HepG2 (cell line): ENCODE results near the gene PPP1R1B. TPM values are rescaled to one million over a fixed set of nuclear protein-coding genes. Genes with fewer than 3 reads are reported as not detected.

Experiments used
- DNMT1 ChIP-seq: sonication (generic); formaldehyde crosslinking; IDR thresholded peaks from 2 replicates; pipeline ENCODE4 v1.5.1; 2020; ENCODE audit warnings: mild to moderate bottlenecking, missing genetic modification reagents
- POGZ ChIP-seq: sonication (generic); formaldehyde crosslinking; IDR thresholded peaks from 2 replicates; pipeline ENCODE4 v1.4.0; 2020; ENCODE audit warnings: mild to moderate bottlenecking, missing genetic modification reagents
- RARA ChIP-seq: IDR thresholded peaks from 2 replicates; pipeline ENCODE4 v1.6.1; 2016; ENCODE audit warnings: missing genetic modification reagents, missing compliant biosample characterization
- RFX5 ChIP-seq: IDR thresholded peaks from 2 replicates; pipeline ENCODE4 v1.6.1; 2011; ENCODE audit warnings: low read depth, low read length, improper control_type of control experiment
- SMARCC2 ChIP-seq: fragments of 450-650 bp; IDR thresholded peaks from 2 replicates; pipeline ENCODE4 v1.6.1; 2017; ENCODE audit warnings: antibody characterized with exemption, mild to moderate bottlenecking
- TAF15 ChIP-seq: fragments of 200-400 bp; formaldehyde crosslinking; IDR thresholded peaks from one replicate; pipeline ENCODE4 v1.6.1; 2018; ENCODE audit warnings: mild to moderate bottlenecking, low read depth, low read length; ENCODE audit not compliant: poor library complexity, severe bottlenecking
- TBX2 ChIP-seq: sonication (generic); formaldehyde crosslinking; IDR thresholded peaks from 2 replicates; pipeline ENCODE4 v1.5.0; 2020; ENCODE audit warnings: missing genetic modification reagents, mild to moderate bottlenecking, borderline replicate concordance
- ZBTB7B ChIP-seq: sonication (generic); formaldehyde crosslinking; IDR thresholded peaks from 2 replicates; pipeline ENCODE4 v1.4.0; 2020; ENCODE audit warnings: missing genetic modification reagents
- ZNF251 ChIP-seq: sonication (generic); formaldehyde crosslinking; IDR thresholded peaks from 2 replicates; pipeline ENCODE4 v1.9.0; 2021; ENCODE audit warnings: mild to moderate bottlenecking, missing genetic modification reagents
- ZNF343 ChIP-seq: sonication (generic); formaldehyde crosslinking; IDR thresholded peaks from 2 replicates; pipeline ENCODE4 v1.4.0; 2020; ENCODE audit warnings: mild to moderate bottlenecking, missing genetic modification reagents
- ZNF589 ChIP-seq: sonication (generic); formaldehyde crosslinking; conservative IDR thresholded peaks from 2 replicates; pipeline ENCODE4 v1.8.0; 2022; ENCODE audit warnings: mild to moderate bottlenecking, moderate library complexity, missing genetic modification reagents
- polyA plus RNA-seq, 8 experiments: library from polyadenylated mRNA; depleted of rRNA in 3 of 8; stranded (reverse) in 7 of 8; unstranded in 1 of 8; fragments of >200 nt; fragmentation: Illumina TruSeq in 4 of 8; extraction: Trizol in 4 of 8; gene quantifications; 2 replicates each; pipeline versions ENCODE4 v1.2.1 to v1.2.3, GENCODE V29; 2011 to 2016; ENCODE audit warnings: low read depth in 4 of 8, missing spikeins in 1 of 8, mixed read lengths in 1 of 8; ENCODE audit not compliant: insufficient read depth in 1 of 8
- total RNA-seq, 5 experiments: library from RNA; depleted of rRNA; stranded (reverse); fragments of >200 nt; fragmentation: Illumina TruSeq; extraction: Trizol; gene quantifications; 2 replicates each; pipeline ENCODE4 v1.2.3, GENCODE V29; 2016; ENCODE audit warnings: low read depth in 1 of 5
- TF ChIP-seq, protein P1 (sequence below): sonication (generic); formaldehyde crosslinking; IDR thresholded peaks from 2 replicates; pipeline ENCODE4 v1.5.1; 2020; ENCODE audit warnings: mild to moderate bottlenecking, missing genetic modification reagents, borderline replicate concordance
- TF ChIP-seq, protein P2 (sequence below): sonication (generic); formaldehyde crosslinking; IDR thresholded peaks from 2 replicates; pipeline ENCODE4 v1.8.0; 2022; ENCODE audit warnings: missing genetic modification reagents, mild to moderate bottlenecking, borderline replicate concordance
- TF ChIP-seq, protein P3 (sequence below): sonication (generic); formaldehyde crosslinking; IDR thresholded peaks from 2 replicates; pipeline ENCODE4 v1.4.0; 2020; ENCODE audit warnings: missing genetic modification reagents, borderline replicate concordance
- TF ChIP-seq, protein P4 (sequence below): sonication (generic); formaldehyde crosslinking; IDR thresholded peaks from 2 replicates; pipeline ENCODE4 v1.8.0; 2022; ENCODE audit warnings: mild to moderate bottlenecking, missing genetic modification reagents, borderline replicate concordance
- TF ChIP-seq, protein P5 (sequence below): sonication (generic); formaldehyde crosslinking; IDR thresholded peaks from 2 replicates; pipeline ENCODE4 v1.8.1; 2023; ENCODE audit warnings: mild to moderate bottlenecking, inconsistent platforms, moderate library complexity, missing genetic modification reagents, borderline replicate concordance
- TF ChIP-seq, protein P6 (sequence below), 2 experiments: sonication (generic) in 1 of 2; formaldehyde crosslinking in 1 of 2; IDR thresholded peaks; 2 replicates each; pipeline versions ENCODE4 v1.4.0 to v1.6.1; 2018 to 2020; ENCODE audit warnings: missing genetic modification reagents in 2 of 2, borderline replicate concordance in 1 of 2, low read depth in 1 of 2, mild to moderate bottlenecking in 1 of 2, missing biosample characterization in 1 of 2
- TF ChIP-seq, protein P7 (sequence below): IDR thresholded peaks from 2 replicates; pipeline ENCODE4 v1.6.1; 2016; ENCODE audit warnings: mild to moderate bottlenecking

PPP1R1B gene
- total and polyA plus RNA-seq, 2 of the 13 experiments (the other 11 are each of a cell fraction or from before 2014, with no cell fraction given), result 0.08 TPM; not detected in 1

DNA sequence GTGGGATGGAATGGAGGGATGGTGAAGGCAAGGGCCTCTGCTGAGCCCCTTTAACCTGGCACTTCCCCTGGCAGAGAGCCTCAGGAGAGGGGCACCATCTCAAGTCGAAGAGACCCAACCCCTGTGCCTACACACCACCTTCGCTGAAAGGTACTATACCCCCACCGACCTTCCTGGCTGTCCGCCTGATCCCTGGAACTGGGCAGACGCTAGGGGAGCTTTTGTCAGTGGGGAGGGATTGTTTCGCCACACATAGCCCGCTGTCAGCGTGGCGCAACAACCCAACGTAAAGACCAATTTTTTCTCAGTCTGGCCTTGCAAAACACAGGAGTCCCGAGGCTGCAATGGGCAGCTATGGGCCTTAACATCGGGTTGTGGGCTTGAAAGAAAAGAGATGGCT, 3.1 kb downstream of the PPP1R1B start (continued):
- TF ChIP-seq, protein P1, sequence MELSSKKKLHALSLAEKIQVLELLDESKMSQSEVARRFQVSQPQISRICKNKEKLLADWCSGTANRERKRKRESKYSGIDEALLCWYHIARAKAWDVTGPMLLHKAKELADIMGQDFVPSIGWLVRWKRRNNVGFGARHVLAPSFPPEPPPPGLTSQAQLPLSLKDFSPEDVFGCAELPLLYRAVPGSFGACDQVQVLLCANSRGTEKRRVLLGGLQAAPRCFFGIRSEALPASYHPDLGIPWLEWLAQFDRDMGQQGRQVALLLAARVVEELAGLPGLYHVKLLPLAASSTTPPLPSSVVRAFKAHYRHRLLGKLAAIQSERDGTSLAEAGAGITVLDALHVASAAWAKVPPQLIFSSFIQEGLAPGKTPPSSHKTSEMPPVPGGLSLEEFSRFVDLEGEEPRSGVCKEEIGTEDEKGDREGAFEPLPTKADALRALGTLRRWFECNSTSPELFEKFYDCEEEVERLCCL (CRISPR knock-in tag), result no peak
- TF ChIP-seq RFX5, result no peak
- no peak for TF ChIP-seq ZNF589 (CRISPR knock-in tag)
- TF ChIP-seq ZBTB7B (CRISPR knock-in tag), result no peak
- TF ChIP-seq, protein P2, sequence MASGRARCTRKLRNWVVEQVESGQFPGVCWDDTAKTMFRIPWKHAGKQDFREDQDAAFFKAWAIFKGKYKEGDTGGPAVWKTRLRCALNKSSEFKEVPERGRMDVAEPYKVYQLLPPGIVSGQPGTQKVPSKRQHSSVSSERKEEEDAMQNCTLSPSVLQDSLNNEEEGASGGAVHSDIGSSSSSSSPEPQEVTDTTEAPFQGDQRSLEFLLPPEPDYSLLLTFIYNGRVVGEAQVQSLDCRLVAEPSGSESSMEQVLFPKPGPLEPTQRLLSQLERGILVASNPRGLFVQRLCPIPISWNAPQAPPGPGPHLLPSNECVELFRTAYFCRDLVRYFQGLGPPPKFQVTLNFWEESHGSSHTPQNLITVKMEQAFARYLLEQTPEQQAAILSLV (CRISPR knock-in tag), result no peak
- peak; percentile 56 for TF ChIP-seq TBX2 (CRISPR knock-in tag)
- TF ChIP-seq, protein P3, sequence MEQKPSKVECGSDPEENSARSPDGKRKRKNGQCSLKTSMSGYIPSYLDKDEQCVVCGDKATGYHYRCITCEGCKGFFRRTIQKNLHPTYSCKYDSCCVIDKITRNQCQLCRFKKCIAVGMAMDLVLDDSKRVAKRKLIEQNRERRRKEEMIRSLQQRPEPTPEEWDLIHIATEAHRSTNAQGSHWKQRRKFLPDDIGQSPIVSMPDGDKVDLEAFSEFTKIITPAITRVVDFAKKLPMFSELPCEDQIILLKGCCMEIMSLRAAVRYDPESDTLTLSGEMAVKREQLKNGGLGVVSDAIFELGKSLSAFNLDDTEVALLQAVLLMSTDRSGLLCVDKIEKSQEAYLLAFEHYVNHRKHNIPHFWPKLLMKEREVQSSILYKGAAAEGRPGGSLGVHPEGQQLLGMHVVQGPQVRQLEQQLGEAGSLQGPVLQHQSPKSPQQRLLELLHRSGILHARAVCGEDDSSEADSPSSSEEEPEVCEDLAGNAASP, result no peak
- TF ChIP-seq, protein P4, sequence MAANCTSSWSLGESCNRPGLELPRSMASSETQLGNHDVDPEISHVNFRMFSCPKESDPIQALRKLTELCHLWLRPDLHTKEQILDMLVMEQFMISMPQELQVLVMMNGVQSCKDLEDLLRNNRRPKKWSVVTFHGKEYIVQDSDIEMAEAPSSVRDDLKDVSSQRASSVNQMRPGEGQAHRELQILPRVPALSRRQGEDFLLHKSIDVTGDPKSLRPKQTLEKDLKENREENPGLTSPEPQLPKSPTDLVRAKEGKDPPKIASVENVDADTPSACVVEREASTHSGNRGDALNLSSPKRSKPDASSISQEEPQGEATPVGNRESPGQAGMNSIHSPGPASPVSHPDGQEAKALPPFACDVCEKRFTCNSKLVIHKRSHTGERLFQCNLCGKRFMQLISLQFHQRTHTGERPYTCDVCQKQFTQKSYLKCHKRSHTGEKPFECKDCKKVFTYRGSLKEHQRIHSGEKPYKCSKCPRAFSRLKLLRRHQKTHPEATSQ (CRISPR knock-in tag), result no peak
- no peak for TF ChIP-seq POGZ (CRISPR knock-in tag)
- TF ChIP-seq, protein P5, sequence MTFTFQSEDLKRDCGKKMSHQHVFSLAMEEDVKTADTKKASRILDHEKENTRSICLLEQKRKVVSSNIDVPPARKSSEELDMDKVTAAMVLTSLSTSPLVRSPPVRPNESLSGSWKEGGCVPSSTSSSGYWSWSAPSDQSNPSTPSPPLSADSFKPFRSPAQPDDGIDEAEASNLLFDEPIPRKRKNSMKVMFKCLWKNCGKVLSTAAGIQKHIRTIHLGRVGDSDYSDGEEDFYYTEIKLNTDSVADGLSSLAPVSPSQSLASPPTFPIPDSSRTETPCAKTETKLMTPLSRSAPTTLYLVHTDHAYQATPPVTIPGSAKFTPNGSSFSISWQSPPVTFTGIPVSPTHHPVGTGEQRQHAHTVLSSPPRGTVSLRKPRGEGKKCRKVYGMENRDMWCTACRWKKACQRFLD, result no peak
- TF ChIP-seq DNMT1, result peak; percentile 35; the same call in 1 of the 2 replicates
- no peak for TF ChIP-seq SMARCC2
- TF ChIP-seq TAF15, result no peak
- TF ChIP-seq ZNF251 (CRISPR knock-in tag), result no peak
- TF ChIP-seq ZNF343 (CRISPR knock-in tag), result no peak
- TF ChIP-seq, protein P6, sequence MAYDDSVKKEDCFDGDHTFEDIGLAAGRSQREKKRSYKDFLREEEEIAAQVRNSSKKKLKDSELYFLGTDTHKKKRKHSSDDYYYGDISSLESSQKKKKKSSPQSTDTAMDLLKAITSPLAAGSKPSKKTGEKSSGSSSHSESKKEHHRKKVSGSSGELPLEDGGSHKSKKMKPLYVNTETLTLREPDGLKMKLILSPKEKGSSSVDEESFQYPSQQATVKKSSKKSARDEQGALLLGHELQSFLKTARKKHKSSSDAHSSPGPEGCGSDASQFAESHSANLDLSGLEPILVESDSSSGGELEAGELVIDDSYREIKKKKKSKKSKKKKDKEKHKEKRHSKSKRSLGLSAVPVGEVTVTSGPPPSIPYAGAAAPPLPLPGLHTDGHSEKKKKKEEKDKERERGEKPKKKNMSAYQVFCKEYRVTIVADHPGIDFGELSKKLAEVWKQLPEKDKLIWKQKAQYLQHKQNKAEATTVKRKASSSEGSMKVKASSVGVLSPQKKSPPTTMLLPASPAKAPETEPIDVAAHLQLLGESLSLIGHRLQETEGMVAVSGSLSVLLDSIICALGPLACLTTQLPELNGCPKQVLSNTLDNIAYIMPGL (CRISPR knock-in tag; IDR thresholded peaks at IDR 0.05; ENCODE audit: borderline replicate concordance in 1 of 2, low read depth in 1 of 2), result peak in 1 of 2 experiments; percentile 26; a peak in 1 of 4 replicates
- TF ChIP-seq, protein P7, sequence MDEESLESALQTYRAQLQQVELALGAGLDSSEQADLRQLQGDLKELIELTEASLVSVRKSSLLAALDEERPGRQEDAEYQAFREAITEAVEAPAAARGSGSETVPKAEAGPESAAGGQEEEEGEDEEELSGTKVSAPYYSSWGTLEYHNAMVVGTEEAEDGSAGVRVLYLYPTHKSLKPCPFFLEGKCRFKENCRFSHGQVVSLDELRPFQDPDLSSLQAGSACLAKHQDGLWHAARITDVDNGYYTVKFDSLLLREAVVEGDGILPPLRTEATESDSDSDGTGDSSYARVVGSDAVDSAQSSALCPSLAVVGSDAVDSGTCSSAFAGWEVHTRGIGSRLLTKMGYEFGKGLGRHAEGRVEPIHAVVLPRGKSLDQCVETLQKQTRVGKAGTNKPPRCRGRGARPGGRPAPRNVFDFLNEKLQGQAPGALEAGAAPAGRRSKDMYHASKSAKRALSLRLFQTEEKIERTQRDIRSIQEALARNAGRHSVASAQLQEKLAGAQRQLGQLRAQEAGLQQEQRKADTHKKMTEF (CRISPR knock-in tag), result no peak; the same call in 1 of the 2 replicates
- no peak for TF ChIP-seq RARA (CRISPR knock-in tag)
